WTC11 (cell line): ENCODE data around the gene STRA8. TPM values are rescaled to one million over a fixed set of nuclear protein-coding genes. Genes with fewer than 3 reads are reported as not detected.

Source experiments
- ATAC-seq: fragments of 200-7000 bp; cut with Tn5 transposase; 2 replicates; pipeline ENCODE4 v1.10.0; 2021; ENCODE audit warnings: mild to moderate bottlenecking, moderate library complexity
- CTCF ChIA-PET: fragments of 300-600 bp; sonication (Branson Sonifier 250); formaldehyde crosslinking; loops from one replicate; lab custom pipeline; 2021; ENCODE audit warnings: antibody characterized with exemption; lab: Charles Lee
- POLR2A ChIA-PET: fragments of 350-600 bp; sonication (Branson Sonifier 250); formaldehyde crosslinking; loops from one replicate; lab custom pipeline; 2021; ENCODE audit warnings: antibody characterized with exemption; lab: Charles Lee
- DNase-seq: peaks from one replicate; pipeline ENCODE4 v3.0.0; 2021; ENCODE audit warnings: low spot score
- H3K27ac Mint-ChIP-seq: 2 replicates; pipeline ENCODE4 v1.8.0; 2021; ENCODE audit warnings: mixed read lengths
- H3K27me3 Mint-ChIP-seq: 2 replicates; pipeline ENCODE4 v1.8.0; 2021; ENCODE audit warnings: low read depth, mild to moderate bottlenecking, moderate library complexity, mixed read lengths
- H3K36me3 Mint-ChIP-seq: 2 replicates; pipeline ENCODE4 v1.8.0; 2021; ENCODE audit warnings: mixed read lengths
- H3K4me1 Mint-ChIP-seq: 2 replicates; pipeline ENCODE4 v1.8.0; 2022; ENCODE audit warnings: mixed read lengths
- H3K4me3 Mint-ChIP-seq: 2 replicates; pipeline ENCODE4 v1.8.0; 2021; ENCODE audit warnings: mild to moderate bottlenecking, moderate library complexity, mixed read lengths
- H3K9me3 Mint-ChIP-seq: 2 replicates; pipeline ENCODE4 v1.8.0; 2021; ENCODE audit warnings: mixed read lengths
- ATF1 ChIP-seq: sonication (generic); formaldehyde crosslinking; IDR thresholded peaks from 2 replicates; pipeline ENCODE4 v1.8.1; 2023; ENCODE audit warnings: mild to moderate bottlenecking, moderate library complexity, missing genetic modification reagents
- CBFB ChIP-seq: sonication (generic); formaldehyde crosslinking; IDR thresholded peaks from 2 replicates; pipeline ENCODE4 v1.8.1; 2022; ENCODE audit warnings: mild to moderate bottlenecking, low read depth, missing genetic modification reagents
- CREB1 ChIP-seq: sonication (generic); formaldehyde crosslinking; IDR thresholded peaks from 2 replicates; pipeline ENCODE4 v1.8.0; 2023; ENCODE audit warnings: mild to moderate bottlenecking, missing genetic modification reagents
- CREM ChIP-seq: sonication (generic); formaldehyde crosslinking; IDR thresholded peaks from 2 replicates; pipeline ENCODE4 v1.8.1; 2022; ENCODE audit warnings: mild to moderate bottlenecking, missing genetic modification reagents, moderate library complexity
- ELF4 ChIP-seq: sonication (generic); formaldehyde crosslinking; IDR thresholded peaks from 2 replicates; pipeline ENCODE4 v1.8.1; 2022; ENCODE audit warnings: low read depth, mild to moderate bottlenecking, moderate library complexity, missing genetic modification reagents
- EMX1 ChIP-seq: fragments of 250-450 bp; sonication (Bioruptor Pico); IDR thresholded peaks from 2 replicates; pipeline ENCODE4 v1.8.0; 2021; ENCODE audit warnings: mild to moderate bottlenecking
- ESRRA ChIP-seq: sonication (generic); formaldehyde crosslinking; IDR thresholded peaks from 2 replicates; pipeline ENCODE4 v1.8.1; 2022; ENCODE audit warnings: mild to moderate bottlenecking, missing genetic modification reagents, borderline replicate concordance
- FOXJ3 ChIP-seq: sonication (generic); formaldehyde crosslinking; IDR thresholded peaks from 2 replicates; pipeline ENCODE4 v1.9.0; 2021; ENCODE audit warnings: missing genetic modification reagents, mild to moderate bottlenecking, borderline replicate concordance
- GABPB1 ChIP-seq: sonication (generic); formaldehyde crosslinking; IDR thresholded peaks from 2 replicates; pipeline ENCODE4 v1.8.1; 2023; ENCODE audit warnings: mild to moderate bottlenecking, missing genetic modification reagents
- KAT7 ChIP-seq: sonication (generic); formaldehyde crosslinking; IDR thresholded peaks from 2 replicates; pipeline ENCODE4 v1.8.1; 2023; ENCODE audit warnings: missing genetic modification reagents, mild to moderate bottlenecking, borderline replicate concordance
- MYBL2 ChIP-seq: sonication (generic); formaldehyde crosslinking; IDR thresholded peaks from 2 replicates; pipeline ENCODE4 v1.8.1; 2023; ENCODE audit warnings: mild to moderate bottlenecking, moderate library complexity, missing genetic modification reagents
- NFYB ChIP-seq: sonication (generic); formaldehyde crosslinking; conservative IDR thresholded peaks from 2 replicates; pipeline ENCODE4 v1.8.0; 2022; ENCODE audit warnings: low read depth, missing genetic modification reagents
- NR3C1 ChIP-seq: sonication (generic); formaldehyde crosslinking; conservative IDR thresholded peaks from 2 replicates; pipeline ENCODE4 v1.8.1; 2023; ENCODE audit warnings: low read depth, mild to moderate bottlenecking, missing genetic modification reagents
- RORB ChIP-seq: fragments of 250-450 bp; sonication (Bioruptor Pico); IDR thresholded peaks from 2 replicates; pipeline ENCODE4 v1.9.0; 2021; ENCODE audit warnings: mild to moderate bottlenecking
- TEAD1 ChIP-seq: sonication (generic); formaldehyde crosslinking; IDR thresholded peaks from 2 replicates; pipeline ENCODE4 v1.8.0; 2022; ENCODE audit warnings: mild to moderate bottlenecking, missing genetic modification reagents
- ZNF138 ChIP-seq: sonication (generic); formaldehyde crosslinking; conservative IDR thresholded peaks from 2 replicates; pipeline ENCODE4 v1.8.1; 2022; ENCODE audit warnings: mild to moderate bottlenecking, moderate library complexity, missing genetic modification reagents
- ZNF232 ChIP-seq: sonication (generic); formaldehyde crosslinking; IDR thresholded peaks from 2 replicates; pipeline ENCODE4 v1.8.0; 2022; ENCODE audit warnings: mild to moderate bottlenecking, missing genetic modification reagents
- ZNF263 ChIP-seq: sonication (generic); formaldehyde crosslinking; IDR thresholded peaks from 2 replicates; pipeline ENCODE4 v1.8.1; 2022; ENCODE audit warnings: low read depth, mild to moderate bottlenecking, moderate library complexity, missing genetic modification reagents
- ZNF416 ChIP-seq: fragments of 250-450 bp; sonication (Bioruptor Pico); IDR thresholded peaks from 2 replicates; pipeline ENCODE4 v1.9.0; 2021; ENCODE audit warnings: mild to moderate bottlenecking, inconsistent platforms
- total RNA-seq: library from RNA; stranded (reverse); gene quantifications from 3 replicates; pipeline ENCODE4 v1.2.3, GENCODE V29; 2021
- TF ChIP-seq, protein P1 (sequence below): sonication (generic); formaldehyde crosslinking; IDR thresholded peaks from 2 replicates; pipeline ENCODE4 v1.8.1; 2022; ENCODE audit warnings: mild to moderate bottlenecking, missing genetic modification reagents, moderate library complexity, borderline replicate concordance
- TF ChIP-seq, protein P2 (sequence below): sonication (generic); formaldehyde crosslinking; IDR thresholded peaks from 2 replicates; pipeline ENCODE4 v1.8.1; 2023; ENCODE audit warnings: mild to moderate bottlenecking, missing genetic modification reagents
- TF ChIP-seq, protein P3 (sequence below): sonication (generic); formaldehyde crosslinking; IDR thresholded peaks from 2 replicates; pipeline ENCODE4 v1.8.1; 2023; ENCODE audit warnings: mild to moderate bottlenecking, missing genetic modification reagents, borderline replicate concordance
- TF ChIP-seq, protein P4 (sequence below): sonication (generic); formaldehyde crosslinking; IDR thresholded peaks from 2 replicates; pipeline ENCODE4 v1.8.1; 2022; ENCODE audit warnings: low read depth, mild to moderate bottlenecking, moderate library complexity, missing genetic modification reagents, borderline replicate concordance
- TF ChIP-seq, protein P5 (sequence below): sonication (generic); formaldehyde crosslinking; IDR thresholded peaks from 2 replicates; pipeline ENCODE4 v1.8.0; 2022; ENCODE audit warnings: mild to moderate bottlenecking, missing genetic modification reagents

Gene STRA8
- total RNA-seq, 1 experiment from 2014 or later, result not detected

DNA sequence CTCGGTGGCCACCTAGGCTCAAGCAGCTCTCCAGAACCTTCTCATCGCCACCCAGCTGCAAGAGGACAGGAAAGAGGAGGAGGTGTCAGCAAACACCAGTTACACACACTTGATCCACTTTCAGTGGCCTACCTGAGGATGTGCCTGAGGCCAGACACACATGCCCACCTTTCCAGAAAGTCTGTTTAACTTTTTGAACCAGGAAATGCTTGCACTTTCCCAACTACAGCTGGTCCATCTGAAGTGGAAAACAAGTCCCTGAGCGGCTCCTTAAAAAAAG, 47.4 kb upstream of the STRA8 start:
- TF ChIP-seq CREM (CRISPR knock-in tag) (no peak), RORB (CRISPR knock-in tag) (no peak), FOXJ3 (no peak), ZNF232 (CRISPR knock-in tag) (no peak), ZNF138 (no peak), NFYB (CRISPR knock-in tag) (no peak), TEAD1 (CRISPR knock-in tag) (no peak), NR3C1 (CRISPR knock-in tag) (no peak), MYBL2 (CRISPR knock-in tag) (no peak), ATF1 (CRISPR knock-in tag) (no peak), CBFB (CRISPR knock-in tag) (no peak), ELF4 (CRISPR knock-in tag) (no peak)
- TF ChIP-seq, protein P1, sequence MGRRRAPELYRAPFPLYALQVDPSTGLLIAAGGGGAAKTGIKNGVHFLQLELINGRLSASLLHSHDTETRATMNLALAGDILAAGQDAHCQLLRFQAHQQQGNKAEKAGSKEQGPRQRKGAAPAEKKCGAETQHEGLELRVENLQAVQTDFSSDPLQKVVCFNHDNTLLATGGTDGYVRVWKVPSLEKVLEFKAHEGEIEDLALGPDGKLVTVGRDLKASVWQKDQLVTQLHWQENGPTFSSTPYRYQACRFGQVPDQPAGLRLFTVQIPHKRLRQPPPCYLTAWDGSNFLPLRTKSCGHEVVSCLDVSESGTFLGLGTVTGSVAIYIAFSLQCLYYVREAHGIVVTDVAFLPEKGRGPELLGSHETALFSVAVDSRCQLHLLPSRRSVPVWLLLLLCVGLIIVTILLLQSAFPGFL (CRISPR knock-in tag), result no peak
- TF ChIP-seq, protein P2, sequence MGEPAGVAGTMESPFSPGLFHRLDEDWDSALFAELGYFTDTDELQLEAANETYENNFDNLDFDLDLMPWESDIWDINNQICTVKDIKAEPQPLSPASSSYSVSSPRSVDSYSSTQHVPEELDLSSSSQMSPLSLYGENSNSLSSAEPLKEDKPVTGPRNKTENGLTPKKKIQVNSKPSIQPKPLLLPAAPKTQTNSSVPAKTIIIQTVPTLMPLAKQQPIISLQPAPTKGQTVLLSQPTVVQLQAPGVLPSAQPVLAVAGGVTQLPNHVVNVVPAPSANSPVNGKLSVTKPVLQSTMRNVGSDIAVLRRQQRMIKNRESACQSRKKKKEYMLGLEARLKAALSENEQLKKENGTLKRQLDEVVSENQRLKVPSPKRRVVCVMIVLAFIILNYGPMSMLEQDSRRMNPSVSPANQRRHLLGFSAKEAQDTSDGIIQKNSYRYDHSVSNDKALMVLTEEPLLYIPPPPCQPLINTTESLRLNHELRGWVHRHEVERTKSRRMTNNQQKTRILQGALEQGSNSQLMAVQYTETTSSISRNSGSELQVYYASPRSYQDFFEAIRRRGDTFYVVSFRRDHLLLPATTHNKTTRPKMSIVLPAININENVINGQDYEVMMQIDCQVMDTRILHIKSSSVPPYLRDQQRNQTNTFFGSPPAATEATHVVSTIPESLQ (CRISPR knock-in tag), result no peak
- TF ChIP-seq, protein P3, sequence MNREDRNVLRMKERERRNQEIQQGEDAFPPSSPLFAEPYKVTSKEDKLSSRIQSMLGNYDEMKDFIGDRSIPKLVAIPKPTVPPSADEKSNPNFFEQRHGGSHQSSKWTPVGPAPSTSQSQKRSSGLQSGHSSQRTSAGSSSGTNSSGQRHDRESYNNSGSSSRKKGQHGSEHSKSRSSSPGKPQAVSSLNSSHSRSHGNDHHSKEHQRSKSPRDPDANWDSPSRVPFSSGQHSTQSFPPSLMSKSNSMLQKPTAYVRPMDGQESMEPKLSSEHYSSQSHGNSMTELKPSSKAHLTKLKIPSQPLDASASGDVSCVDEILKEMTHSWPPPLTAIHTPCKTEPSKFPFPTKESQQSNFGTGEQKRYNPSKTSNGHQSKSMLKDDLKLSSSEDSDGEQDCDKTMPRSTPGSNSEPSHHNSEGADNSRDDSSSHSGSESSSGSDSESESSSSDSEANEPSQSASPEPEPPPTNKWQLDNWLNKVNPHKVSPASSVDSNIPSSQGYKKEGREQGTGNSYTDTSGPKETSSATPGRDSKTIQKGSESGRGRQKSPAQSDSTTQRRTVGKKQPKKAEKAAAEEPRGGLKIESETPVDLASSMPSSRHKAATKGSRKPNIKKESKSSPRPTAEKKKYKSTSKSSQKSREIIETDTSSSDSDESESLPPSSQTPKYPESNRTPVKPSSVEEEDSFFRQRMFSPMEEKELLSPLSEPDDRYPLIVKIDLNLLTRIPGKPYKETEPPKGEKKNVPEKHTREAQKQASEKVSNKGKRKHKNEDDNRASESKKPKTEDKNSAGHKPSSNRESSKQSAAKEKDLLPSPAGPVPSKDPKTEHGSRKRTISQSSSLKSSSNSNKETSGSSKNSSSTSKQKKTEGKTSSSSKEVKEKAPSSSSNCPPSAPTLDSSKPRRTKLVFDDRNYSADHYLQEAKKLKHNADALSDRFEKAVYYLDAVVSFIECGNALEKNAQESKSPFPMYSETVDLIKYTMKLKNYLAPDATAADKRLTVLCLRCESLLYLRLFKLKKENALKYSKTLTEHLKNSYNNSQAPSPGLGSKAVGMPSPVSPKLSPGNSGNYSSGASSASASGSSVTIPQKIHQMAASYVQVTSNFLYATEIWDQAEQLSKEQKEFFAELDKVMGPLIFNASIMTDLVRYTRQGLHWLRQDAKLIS (CRISPR knock-in tag), result no peak
- TF ChIP-seq, all 79 proteins: peak for 0
- ChIA-PET CTCF (no interaction called here), POLR2A (no interaction called here)
- H3K4me3 Mint-ChIP-seq, result no peak overlapping the region
- ATAC-seq, result no peak
- peaks cover 25% of the 10 kb centered on the region for H3K9me3 Mint-ChIP-seq
- peaks cover 51% of the 10 kb centered on the region for H3K36me3 Mint-ChIP-seq
- no peaks in the 10 kb centered on the region for H3K4me1 Mint-ChIP-seq
- no peak overlapping the region for H3K27ac Mint-ChIP-seq
- H3K27me3 Mint-ChIP-seq, result no peaks in the 10 kb centered on the region
- DNase-seq, result no peak

DNA sequence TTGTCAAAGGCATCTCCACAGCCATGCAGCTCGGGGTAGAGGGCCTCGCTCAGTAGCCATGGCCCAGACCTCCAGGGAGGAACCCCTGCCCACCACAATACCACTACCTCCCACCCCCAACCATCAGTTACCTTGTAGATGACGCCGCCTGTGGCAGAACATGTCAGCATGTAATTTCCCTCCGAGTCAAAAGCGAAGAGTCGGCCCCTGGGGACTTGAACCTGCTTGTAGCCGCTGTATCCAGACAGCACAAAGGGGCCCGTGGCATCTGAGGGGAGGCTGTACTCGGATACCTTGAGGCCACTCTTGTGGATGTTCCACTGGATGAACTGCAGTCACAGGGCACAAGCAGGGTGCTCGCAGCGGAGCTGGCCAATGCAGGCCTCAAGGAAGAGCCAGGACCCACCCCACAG, 46.8 kb upstream of the STRA8 start:
- Mint-ChIP-seq H3K4me1 (no peaks in the 10 kb centered on the region), H3K4me3 (no peak overlapping the region), H3K9me3 (peaks cover 18% of the 10 kb centered on the region), H3K27me3 (no peaks in the 10 kb centered on the region), H3K36me3 (peaks cover 48% of the 10 kb centered on the region), H3K27ac (no peak overlapping the region)
- no peak for ATAC-seq
- DNase-seq, result no peak
- CTCF ChIA-PET, result no interaction called here
- POLR2A ChIA-PET, result no interaction called here
- no peak for TF ChIP-seq CREB1
- no peak for TF ChIP-seq ZNF263
- TF ChIP-seq, protein P4, sequence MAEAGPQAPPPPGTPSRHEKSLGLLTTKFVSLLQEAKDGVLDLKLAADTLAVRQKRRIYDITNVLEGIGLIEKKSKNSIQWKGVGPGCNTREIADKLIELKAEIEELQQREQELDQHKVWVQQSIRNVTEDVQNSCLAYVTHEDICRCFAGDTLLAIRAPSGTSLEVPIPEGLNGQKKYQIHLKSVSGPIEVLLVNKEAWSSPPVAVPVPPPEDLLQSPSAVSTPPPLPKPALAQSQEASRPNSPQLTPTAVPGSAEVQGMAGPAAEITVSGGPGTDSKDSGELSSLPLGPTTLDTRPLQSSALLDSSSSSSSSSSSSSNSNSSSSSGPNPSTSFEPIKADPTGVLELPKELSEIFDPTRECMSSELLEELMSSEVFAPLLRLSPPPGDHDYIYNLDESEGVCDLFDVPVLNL, result no peak
- TF ChIP-seq, protein P3 (CRISPR knock-in tag), result no peak
- TF ChIP-seq, protein P5, sequence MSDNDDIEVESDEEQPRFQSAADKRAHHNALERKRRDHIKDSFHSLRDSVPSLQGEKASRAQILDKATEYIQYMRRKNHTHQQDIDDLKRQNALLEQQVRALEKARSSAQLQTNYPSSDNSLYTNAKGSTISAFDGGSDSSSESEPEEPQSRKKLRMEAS (CRISPR knock-in tag), result no peak
- no peak for TF ChIP-seq KAT7 (CRISPR knock-in tag)
- no peak for TF ChIP-seq TEAD1 (CRISPR knock-in tag)
- TF ChIP-seq GABPB1 (CRISPR knock-in tag), result no peak
- TF ChIP-seq EMX1 (CRISPR knock-in tag), result no peak
- no peak for TF ChIP-seq ZNF416 (CRISPR knock-in tag)
- no peak for TF ChIP-seq FOXJ3
- TF ChIP-seq ESRRA, result no peak
